Measurements from ENCODE around the gene ARR3.

GRCh38 chrX:70268034-70268433, at the start of gene ARR3:
- TF ChIP-seq, protein P1, sequence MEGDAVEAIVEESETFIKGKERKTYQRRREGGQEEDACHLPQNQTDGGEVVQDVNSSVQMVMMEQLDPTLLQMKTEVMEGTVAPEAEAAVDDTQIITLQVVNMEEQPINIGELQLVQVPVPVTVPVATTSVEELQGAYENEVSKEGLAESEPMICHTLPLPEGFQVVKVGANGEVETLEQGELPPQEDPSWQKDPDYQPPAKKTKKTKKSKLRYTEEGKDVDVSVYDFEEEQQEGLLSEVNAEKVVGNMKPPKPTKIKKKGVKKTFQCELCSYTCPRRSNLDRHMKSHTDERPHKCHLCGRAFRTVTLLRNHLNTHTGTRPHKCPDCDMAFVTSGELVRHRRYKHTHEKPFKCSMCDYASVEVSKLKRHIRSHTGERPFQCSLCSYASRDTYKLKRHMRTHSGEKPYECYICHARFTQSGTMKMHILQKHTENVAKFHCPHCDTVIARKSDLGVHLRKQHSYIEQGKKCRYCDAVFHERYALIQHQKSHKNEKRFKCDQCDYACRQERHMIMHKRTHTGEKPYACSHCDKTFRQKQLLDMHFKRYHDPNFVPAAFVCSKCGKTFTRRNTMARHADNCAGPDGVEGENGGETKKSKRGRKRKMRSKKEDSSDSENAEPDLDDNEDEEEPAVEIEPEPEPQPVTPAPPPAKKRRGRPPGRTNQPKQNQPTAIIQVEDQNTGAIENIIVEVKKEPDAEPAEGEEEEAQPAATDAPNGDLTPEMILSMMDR (IDR thresholded peaks at IDR 0.05), result no peak
- TF ChIP-seq POLR2A (IDR thresholded peaks at IDR 0.05), result no peak
